ENCODE measurements around the gene CENPS.
"Not testable (repeated sequence)": the region's sequence is repeated elsewhere in the genome, so short reads cannot be mapped to it uniquely, and the experiment has no call there.

The CENPS gene

GRCh38 chr1:10421637-10422036, 8.6 kb upstream of the CENPS start:
- no peak for FAIRE-seq

GRCh38 chr1:10424034-10424433, 6.2 kb upstream of the CENPS start:
- no peak for FAIRE-seq

- FAIRE-seq = no peak
Measured at GRCh38 chr1:10424651-10425050, 5.6 kb upstream of the CENPS start.

- FAIRE-seq = not testable (repeated sequence)
Measured at GRCh38 chr1:10425826-10426534, 4.3 kb upstream of the CENPS start.

- not testable (repeated sequence) for FAIRE-seq
Measured at GRCh38 chr1:10426535-10426848, 3.7 kb upstream of the CENPS start.

GRCh38 chr1:10428984-10429383, 1.2 kb upstream of the CENPS start:
- no peak for FAIRE-seq

- no peak for FAIRE-seq
Measured at GRCh38 chr1:10429868-10430215, 391 bp upstream of the CENPS start.

GRCh38 chr1:10431070-10431730, 967 bp downstream of the CENPS start:
- no peak for FAIRE-seq

GRCh38 chr1:10432910-10433700, 2.9 kb downstream of the CENPS start:
- FAIRE-seq = no peak

GRCh38 chr1:10433790-10434189, 3.6 kb downstream of the CENPS start:
- no peak for FAIRE-seq

GRCh38 chr1:10434590-10434989, 4.4 kb downstream of the CENPS start:
- FAIRE-seq = no peak

GRCh38 chr1:10437052-10437451, 6.8 kb downstream of the CENPS start:
- no peak for FAIRE-seq

GRCh38 chr1:10438677-10439163, 8.5 kb downstream of the CENPS start:
- FAIRE-seq = no peak

- FAIRE-seq = no peak
Measured at GRCh38 chr1:10440305-10440704, 10.1 kb downstream of the CENPS start.

- FAIRE-seq = no peak
Measured at GRCh38 chr1:10440794-10441193, 10.6 kb downstream of the CENPS start.

- FAIRE-seq = no peak
Measured at GRCh38 chr1:10444248-10444647, 14.0 kb downstream of the CENPS start.

- FAIRE-seq = no peak
Measured at GRCh38 chr1:10444795-10445397, 14.7 kb downstream of the CENPS start.

GRCh38 chr1:10446790-10447422, 16.7 kb downstream of the CENPS start:
- FAIRE-seq = no peak

GRCh38 chr1:10449751-10450150, 19.5 kb downstream of the CENPS start, which contains the start of gene CORT:
Gene CORT (plus strand): TSS chr1:10450031. CDS start chr1:10450224, 193 bp downstream.
- FAIRE-seq = no peak

- no peak for FAIRE-seq
Measured at GRCh38 chr1:10450156-10450814, 20.1 kb downstream of the CENPS start.

- no peak for FAIRE-seq
Measured at GRCh38 chr1:10450836-10451235, 20.6 kb downstream of the CENPS start.

- FAIRE-seq = no peak
Measured at GRCh38 chr1:10451287-10451686, 21.1 kb downstream of the CENPS start.

Measured in colon (tissue), 2 donors.